ENCODE results near the gene LCE1B. TPM values are rescaled to one million over a fixed set of nuclear protein-coding genes. Genes with fewer than 3 reads are reported as not detected.

LCE1B gene
- polyA plus RNA-seq, 3 donors: not detected

DNA sequence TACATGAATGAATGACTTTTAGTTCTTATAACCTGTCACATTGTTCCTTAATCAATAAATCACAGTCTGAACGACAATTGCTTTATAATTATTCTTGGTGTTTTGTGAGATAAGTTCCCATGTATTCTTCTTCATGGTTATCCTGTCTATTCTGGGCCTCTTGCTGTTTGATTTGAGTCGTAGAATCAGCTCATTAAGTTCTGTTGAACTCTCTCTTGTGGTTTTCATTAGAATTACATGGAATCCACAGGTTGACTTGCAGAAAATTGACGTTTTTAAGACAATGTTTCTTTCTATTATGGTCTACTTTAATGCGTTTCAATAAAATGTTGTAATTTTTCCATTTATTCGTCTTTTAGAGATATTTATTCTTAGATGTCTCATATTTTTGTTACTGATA lies 11.5 kb downstream of the LCE1B start:
- no peaks in the 10 kb centered on the region for H3K79me2 ChIP-seq (ENCODE audit: insufficient read depth, low read length)
- H4K20me1 ChIP-seq (ENCODE audit: insufficient read depth, low read length): no peaks in the 10 kb centered on the region
- intact Hi-C loops (cut with micrococcal nuclease): no loop called here
- no peak overlapping the region for H3K4me2 ChIP-seq (replicated peaks; ENCODE audit: extremely low read depth, low read length, poor library complexity, severe bottlenecking)
- Mint-ChIP-seq H3K36me3 (no peaks in the 10 kb centered on the region), H3K4me1 (peaks cover 8% of the 10 kb centered on the region), H3K27ac (no peak overlapping the region), H3K9me3 (peaks cover 0 to 2% (median 0%) of the 10 kb centered on the region in 7 donors), H3K27me3 (ENCODE audit: low read depth in 3 of 3) (peaks cover 5 to 7% (median 6%) of the 10 kb centered on the region in 3 donors), H3K4me3 (no peak overlapping the region)
- no peak overlapping the region for H2AFZ ChIP-seq (ENCODE audit: insufficient read depth, low read depth, low read length, poor library complexity, severe bottlenecking)
- DNase-seq: no peak
- H3K4me3 ChIP-seq (replicated peaks in 1 of 3; ENCODE audit: low read depth in 2 of 3, low read length in 3 of 3): no peak overlapping the region
- H3K27ac ChIP-seq (ENCODE audit: low read depth in 1 of 2, low read length in 2 of 2): no peak overlapping the region
- H3K4me1 ChIP-seq (ENCODE audit: control insufficient read depth in 1 of 2, insufficient read depth in 2 of 2, low read length in 2 of 2): peaks cover 0 to 4% of the 10 kb centered on the region in 2 donors
- no peak overlapping the region for H3K9ac ChIP-seq (ENCODE audit: insufficient read depth, low read length, poor library complexity, severe bottlenecking)
- WGBS (ENCODE audit: insufficient coverage): no CpG with 5 or more reads among the region's 5 CpGs
- H3K9me3 ChIP-seq (replicated peaks in 1 of 2; ENCODE audit: control insufficient read depth in 1 of 2, insufficient read depth in 1 of 2, low read length in 2 of 2): no peaks in the 10 kb centered on the region
- H3K36me3 ChIP-seq (replicated peaks in 1 of 2; ENCODE audit: control insufficient read depth in 1 of 2, insufficient read depth in 2 of 2, low read length in 2 of 2): no peaks in the 10 kb centered on the region
- no peaks in the 10 kb centered on the region for H3K27me3 ChIP-seq (ENCODE audit: control insufficient read depth in 2 of 2, insufficient read depth in 2 of 2, low read length in 2 of 2)
- TF ChIP-seq, protein P1, sequence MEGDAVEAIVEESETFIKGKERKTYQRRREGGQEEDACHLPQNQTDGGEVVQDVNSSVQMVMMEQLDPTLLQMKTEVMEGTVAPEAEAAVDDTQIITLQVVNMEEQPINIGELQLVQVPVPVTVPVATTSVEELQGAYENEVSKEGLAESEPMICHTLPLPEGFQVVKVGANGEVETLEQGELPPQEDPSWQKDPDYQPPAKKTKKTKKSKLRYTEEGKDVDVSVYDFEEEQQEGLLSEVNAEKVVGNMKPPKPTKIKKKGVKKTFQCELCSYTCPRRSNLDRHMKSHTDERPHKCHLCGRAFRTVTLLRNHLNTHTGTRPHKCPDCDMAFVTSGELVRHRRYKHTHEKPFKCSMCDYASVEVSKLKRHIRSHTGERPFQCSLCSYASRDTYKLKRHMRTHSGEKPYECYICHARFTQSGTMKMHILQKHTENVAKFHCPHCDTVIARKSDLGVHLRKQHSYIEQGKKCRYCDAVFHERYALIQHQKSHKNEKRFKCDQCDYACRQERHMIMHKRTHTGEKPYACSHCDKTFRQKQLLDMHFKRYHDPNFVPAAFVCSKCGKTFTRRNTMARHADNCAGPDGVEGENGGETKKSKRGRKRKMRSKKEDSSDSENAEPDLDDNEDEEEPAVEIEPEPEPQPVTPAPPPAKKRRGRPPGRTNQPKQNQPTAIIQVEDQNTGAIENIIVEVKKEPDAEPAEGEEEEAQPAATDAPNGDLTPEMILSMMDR (IDR thresholded peaks at IDR 0.05): no peak

DNA sequence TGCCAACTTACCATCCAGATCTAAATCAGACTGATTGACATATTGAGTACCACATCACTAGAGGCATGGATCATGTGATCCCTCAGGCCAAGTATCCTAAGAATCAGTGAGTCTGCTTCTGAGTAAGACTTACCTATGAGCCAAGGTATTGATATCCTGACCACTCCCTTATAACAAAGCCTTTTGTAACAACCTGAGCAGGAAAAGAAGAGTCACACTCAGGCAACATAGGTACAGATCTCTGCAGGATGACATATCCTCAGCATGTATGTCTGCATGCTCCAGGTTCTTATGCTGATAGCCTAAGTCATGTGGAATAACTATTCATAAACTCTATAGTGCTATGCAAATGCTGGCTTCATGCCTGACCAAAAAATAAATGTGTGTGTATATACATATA lies 13.2 kb downstream of the LCE1B start:
- H3K4me1 ChIP-seq (ENCODE audit: control insufficient read depth in 1 of 2, insufficient read depth in 2 of 2, low read length in 2 of 2): peaks cover 0 to 4% of the 10 kb centered on the region in 2 donors
- TF ChIP-seq, protein P1 (IDR thresholded peaks at IDR 0.05): no peak
- H3K4me1 Mint-ChIP-seq: peaks cover 6% of the 10 kb centered on the region
- peaks cover 0 to 3% (median 2%) of the 10 kb centered on the region in 7 donors for H3K9me3 Mint-ChIP-seq
- no peaks in the 10 kb centered on the region for H3K27me3 ChIP-seq (ENCODE audit: control insufficient read depth in 2 of 2, insufficient read depth in 2 of 2, low read length in 2 of 2)
- H3K36me3 ChIP-seq (replicated peaks in 1 of 2; ENCODE audit: control insufficient read depth in 1 of 2, insufficient read depth in 2 of 2, low read length in 2 of 2): no peaks in the 10 kb centered on the region
- no peak overlapping the region for H3K4me2 ChIP-seq (replicated peaks; ENCODE audit: extremely low read depth, low read length, poor library complexity, severe bottlenecking)
- no peak overlapping the region for H3K4me3 ChIP-seq (replicated peaks in 1 of 3; ENCODE audit: low read depth in 2 of 3, low read length in 3 of 3)
- peaks cover 2 to 11% (median 5%) of the 10 kb centered on the region in 3 donors for H3K27me3 Mint-ChIP-seq (ENCODE audit: low read depth in 3 of 3)
- no peaks in the 10 kb centered on the region for H3K9me3 ChIP-seq (replicated peaks in 1 of 2; ENCODE audit: control insufficient read depth in 1 of 2, insufficient read depth in 1 of 2, low read length in 2 of 2)
- no peak overlapping the region for H3K27ac ChIP-seq (ENCODE audit: low read depth in 1 of 2, low read length in 2 of 2)
- no peaks in the 10 kb centered on the region for H3K79me2 ChIP-seq (ENCODE audit: insufficient read depth, low read length)
- H3K4me3 Mint-ChIP-seq: no peak overlapping the region
- no peak overlapping the region for H3K27ac Mint-ChIP-seq
- H2AFZ ChIP-seq (ENCODE audit: insufficient read depth, low read depth, low read length, poor library complexity, severe bottlenecking): no peak overlapping the region
- H3K36me3 Mint-ChIP-seq: no peaks in the 10 kb centered on the region
- no peak overlapping the region for H3K9ac ChIP-seq (ENCODE audit: insufficient read depth, low read length, poor library complexity, severe bottlenecking)
- intact Hi-C loops (cut with micrococcal nuclease): no loop called here
- no peak for DNase-seq
- H4K20me1 ChIP-seq (ENCODE audit: insufficient read depth, low read length): no peaks in the 10 kb centered on the region

Data from CD14-positive monocyte (primary cell).